Neural cell (in vitro differentiated cells): ENCODE measurements around the gene RBMS2. TPM values are rescaled to one million over a fixed set of nuclear protein-coding genes. Genes with fewer than 3 reads are reported as not detected.

ENCODE experiments used
- H2AFZ ChIP-seq: fragments of 200-600, 300-800 bp; sonication (generic), shearing (Covaris generic); 2 replicates; pipeline ENCODE4 v1.6.0; 2014; ENCODE audit warnings: low read depth, mild to moderate bottlenecking, antibody characterized with exemption, low read length, moderate library complexity
- H3F3A ChIP-seq: fragments of 200-600 bp; shearing (Covaris generic); 2 replicates; pipeline ENCODE4 v1.6.1; 2016; ENCODE audit warnings: mild to moderate bottlenecking, moderate library complexity, mixed read lengths, antibody characterized with exemption, low read length; ENCODE audit not compliant: insufficient read depth, poor library complexity, severe bottlenecking
- H3K27ac ChIP-seq: fragments of 200-600, 300-800 bp; sonication (generic), shearing (Covaris generic); 2 replicates; pipeline ENCODE4 v1.5.1; 2014; ENCODE audit warnings: mild to moderate bottlenecking, low read length, moderate library complexity
- H3K27me3 ChIP-seq: fragments of 300-800, 200-600 bp; sonication (generic), shearing (Covaris generic); 2 replicates; pipeline ENCODE4 v1.6.0; 2014; ENCODE audit warnings: mild to moderate bottlenecking, low read depth, low read length, moderate library complexity; ENCODE audit not compliant: insufficient read depth
- H3K36me3 ChIP-seq: fragments of 300-800, 200-600 bp; sonication (generic), shearing (Covaris generic); 2 replicates; pipeline ENCODE4 v1.5.1; 2014; ENCODE audit warnings: mild to moderate bottlenecking, antibody characterized with exemption, low read length, moderate library complexity; ENCODE audit not compliant: insufficient read depth
- H3K4me2 ChIP-seq: fragments of 300-800, 200-600 bp; sonication (generic), shearing (Covaris generic); 2 replicates; pipeline ENCODE4 v1.6.0; 2014; ENCODE audit warnings: mild to moderate bottlenecking, low read length
- H3K4me3 ChIP-seq: fragments of 300-800, 200-600 bp; sonication (generic), shearing (Covaris generic); 2 replicates; pipeline ENCODE4 v1.5.1; 2014; ENCODE audit warnings: mild to moderate bottlenecking, low read length, moderate library complexity
- H3K79me2 ChIP-seq: fragments of 200-600 bp; shearing (Covaris generic); replicated peaks from 2 replicates; pipeline ENCODE4 v1.6.0; 2014; ENCODE audit warnings: mild to moderate bottlenecking, low read length, moderate library complexity; ENCODE audit not compliant: insufficient read depth
- H3K9ac ChIP-seq: fragments of 300-800, 200-600 bp; sonication (generic), shearing (Covaris generic); 2 replicates; pipeline ENCODE4 v1.6.1; 2016; ENCODE audit warnings: mild to moderate bottlenecking, low read length, mixed read lengths
- H3K9me2 ChIP-seq: fragments of 200-600 bp; shearing (Covaris generic); 2 replicates; pipeline ENCODE4 v1.6.1; 2016; ENCODE audit warnings: mild to moderate bottlenecking, low read length, mixed read lengths; ENCODE audit not compliant: insufficient read depth
- H3K9me3 ChIP-seq: fragments of 200-600, 300-800 bp; sonication (generic), shearing (Covaris generic); 2 replicates; pipeline ENCODE4 v1.6.1; 2016; ENCODE audit warnings: mild to moderate bottlenecking, mixed run types, low read length, moderate library complexity, mixed read lengths
- H4K20me1 ChIP-seq: fragments of 200-600 bp; shearing (Covaris generic); 2 replicates; pipeline ENCODE4 v1.6.1; 2016; ENCODE audit warnings: mild to moderate bottlenecking, mixed run types; ENCODE audit not compliant: insufficient read depth
- CTCF ChIP-seq: fragments of 450-650 bp; IDR thresholded peaks from 2 replicates; pipeline ENCODE4 v1.5.1; 2014; ENCODE audit warnings: antibody characterized with exemption, mild to moderate bottlenecking, moderate library complexity; ENCODE audit not compliant: poor library complexity, severe bottlenecking
- EP300 ChIP-seq: fragments of 450-650 bp; conservative IDR thresholded peaks from 2 replicates; pipeline ENCODE4 v1.6.1; 2014; ENCODE audit warnings: antibody characterized with exemption, mild to moderate bottlenecking, moderate library complexity; ENCODE audit not compliant: poor library complexity, severe bottlenecking
- EZH2 ChIP-seq: fragments of 200-600, 300-800 bp; shearing (Covaris generic), sonication (generic); IDR thresholded peaks from 2 replicates; pipeline ENCODE4 v1.6.1; 2014; ENCODE audit warnings: antibody characterized with exemption, low read length, borderline replicate concordance, mild to moderate bottlenecking; ENCODE audit not compliant: insufficient read depth, poor library complexity, severe bottlenecking
- MXI1 ChIP-seq: fragments of 450-650 bp; conservative IDR thresholded peaks from 2 replicates; pipeline ENCODE4 v1.6.1; 2014; ENCODE audit warnings: antibody characterized with exemption, mild to moderate bottlenecking; ENCODE audit not compliant: poor library complexity, severe bottlenecking
- POLR2AphosphoS5 ChIP-seq: IDR thresholded peaks from 2 replicates; pipeline ENCODE4 v1.6.1; 2012
- RAD21 ChIP-seq: fragments of 450-650 bp; conservative IDR thresholded peaks from 2 replicates; pipeline ENCODE4 v1.6.1; 2014; ENCODE audit warnings: antibody characterized with exemption, mild to moderate bottlenecking, moderate library complexity
- REST ChIP-seq: IDR thresholded peaks from 2 replicates; pipeline ENCODE4 v1.6.1; 2012; ENCODE audit warnings: borderline replicate concordance
- SMC3 ChIP-seq: fragments of 450-650 bp; conservative IDR thresholded peaks from 2 replicates; pipeline ENCODE4 v1.6.1; 2014; ENCODE audit warnings: antibody characterized with exemption, mild to moderate bottlenecking, moderate library complexity; ENCODE audit not compliant: poor library complexity
- TAF1 ChIP-seq: IDR thresholded peaks from 2 replicates; pipeline ENCODE4 v1.6.1; 2012; ENCODE audit warnings: low read depth
- polyA plus RNA-seq: library from polyadenylated mRNA; depleted of rRNA; stranded (reverse); fragments of >200 nt; gene quantifications from 2 replicates; pipeline ENCODE4 v1.2.3, GENCODE V29; 2014

Gene RBMS2
- polyA plus RNA-seq, 1 donor from 2014 or later = 2.4 TPM

GRCh38 chr12:56626701-56627100 is 105.1 kb downstream of the RBMS2 start:
- no peaks in the 10 kb centered on the region for H3K27me3 ChIP-seq
- no peaks in the 10 kb centered on the region for H3K36me3 ChIP-seq
- H3F3A ChIP-seq = peaks cover 3% of the 10 kb centered on the region
- H3K9me2 ChIP-seq = no peaks in the 10 kb centered on the region
- H3K4me2 ChIP-seq = no peak overlapping the region
- no peaks in the 10 kb centered on the region for H3K9me3 ChIP-seq
- H2AFZ ChIP-seq = no peak overlapping the region
- no peak overlapping the region for H3K4me3 ChIP-seq
- no peaks in the 10 kb centered on the region for H4K20me1 ChIP-seq
- no peak overlapping the region for H3K9ac ChIP-seq
- H3K27ac ChIP-seq = no peak overlapping the region
- TF ChIP-seq RAD21 (no peak), EZH2 (no peak), CTCF (no peak), TAF1 (no peak), REST (no peak), MXI1 (no peak), POLR2AphosphoS5 (no peak), SMC3 (no peak), EP300 (no peak)
- peaks cover 81% of the 10 kb centered on the region for H3K79me2 ChIP-seq

- peaks cover 3% of the 10 kb centered on the region for H3F3A ChIP-seq
- H3K27me3 ChIP-seq = no peaks in the 10 kb centered on the region
- no peaks in the 10 kb centered on the region for H3K36me3 ChIP-seq
- no peaks in the 10 kb centered on the region for H3K9me2 ChIP-seq
- H3K79me2 ChIP-seq = peaks cover 66% of the 10 kb centered on the region
- peak overlapping the region; percentile 98 for H3K9ac ChIP-seq
- peak overlapping the region; percentile 97 for H3K4me3 ChIP-seq
- H3K9me3 ChIP-seq = no peaks in the 10 kb centered on the region
- no peaks in the 10 kb centered on the region for H4K20me1 ChIP-seq
- TF ChIP-seq REST = peak; percentile 80
- TF ChIP-seq RAD21 = no peak
- peak; percentile 5 for TF ChIP-seq POLR2AphosphoS5
- TF ChIP-seq EP300 = no peak
- no peak for TF ChIP-seq EZH2
- TF ChIP-seq CTCF = no peak
- TF ChIP-seq SMC3 = no peak
- peak; percentile 61 for TF ChIP-seq MXI1
- TF ChIP-seq TAF1 = peak; percentile 40
- peak overlapping the region; percentile 94 for H3K4me2 ChIP-seq
- H2AFZ ChIP-seq = peak overlapping the region; percentile 76
- H3K27ac ChIP-seq = peak overlapping the region; percentile 93
Observed at GRCh38 chr12:56628671-56629458, 107.2 kb downstream of the RBMS2 start.
